A549 (cell line): ENCODE results near the gene HPRT1.

Experiments
- CBX2 ChIP-seq: fragments of 200-600 bp; sonication (generic); IDR thresholded peaks from 2 replicates; pipeline ENCODE4 v1.6.1; 2016; ENCODE audit warnings: low read depth, mild to moderate bottlenecking, borderline replicate concordance
- CTCF ChIP-seq: fragments of >200 bp; sonication (Bioruptor Twin); formaldehyde crosslinking; IDR thresholded peaks from 3 replicates; pipeline ENCODE4 v1.5.1; 2016
- EP300 ChIP-seq, 2 experiments: fragments of >200 bp; sonication (Bioruptor Twin); formaldehyde crosslinking; IDR thresholded peaks; 2 replicates in 1 of 2; 3 replicates in 1 of 2; pipeline ENCODE4 v1.6.1; 2016 to 2017
- HDAC2 ChIP-seq: fragments of 200-600 bp; sonication (generic); IDR thresholded peaks from 2 replicates; pipeline ENCODE4 v1.6.1; 2016
- KDM5A ChIP-seq: fragments of 200-600 bp; sonication (generic); IDR thresholded peaks from 2 replicates; pipeline ENCODE4 v1.6.1; 2016; ENCODE audit warnings: antibody characterized with exemption, mild to moderate bottlenecking
- NPAS2 ChIP-seq: fragments of 250-450 bp; sonication (Bioruptor Pico); IDR thresholded peaks from 2 replicates; pipeline ENCODE4 v1.8.0; 2022; ENCODE audit warnings: mild to moderate bottlenecking, moderate library complexity, borderline replicate concordance
- PHF8 ChIP-seq: fragments of 200-600 bp; sonication (generic); IDR thresholded peaks from 2 replicates; pipeline ENCODE4 v1.6.1; 2016; ENCODE audit warnings: low read depth, mild to moderate bottlenecking, antibody characterized with exemption, moderate library complexity, borderline replicate concordance
- POLR2A ChIP-seq: IDR thresholded peaks from 2 replicates; pipeline ENCODE4 v1.6.1; 2012; ENCODE audit warnings: mild to moderate bottlenecking, low read length
- POLR2AphosphoS2 ChIP-seq: conservative IDR thresholded peaks from 2 replicates; pipeline ENCODE4 v1.6.1; 2012; ENCODE audit warnings: low read length, improper control_type of control experiment, inconsistent platforms
- RCOR1 ChIP-seq: fragments of 150-350 bp; IDR thresholded peaks from 2 replicates; pipeline ENCODE4 v1.6.1; 2014; ENCODE audit warnings: antibody characterized with exemption, low read length, low read depth
- TF ChIP-seq, protein P1 (sequence below): IDR thresholded peaks from 2 replicates; pipeline ENCODE4 v1.6.1; 2012

GRCh38 chrX:134416087-134416486 lies 43.9 kb upstream of the HPRT1 start:
- TF ChIP-seq PHF8, result no peak
- no peak for TF ChIP-seq POLR2AphosphoS2
- no peak for TF ChIP-seq CTCF
- no peak for TF ChIP-seq KDM5A
- no peak for TF ChIP-seq HDAC2
- no peak for TF ChIP-seq RCOR1
- TF ChIP-seq, protein P1, sequence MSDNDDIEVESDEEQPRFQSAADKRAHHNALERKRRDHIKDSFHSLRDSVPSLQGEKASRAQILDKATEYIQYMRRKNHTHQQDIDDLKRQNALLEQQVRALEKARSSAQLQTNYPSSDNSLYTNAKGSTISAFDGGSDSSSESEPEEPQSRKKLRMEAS, result no peak
- TF ChIP-seq NPAS2, result no peak
- no peak for TF ChIP-seq POLR2A
- TF ChIP-seq EP300 (IDR thresholded peaks at IDR 0.05), result no peak
- no peak for TF ChIP-seq CBX2
